Astrocyte of the hippocampus (primary cell): ENCODE measurements around the gene RPS6KA5.
"Not testable (repeated sequence)": the region's sequence is repeated elsewhere in the genome, so short reads cannot be mapped to it uniquely, and the experiment has no call there.

ENCODE experiments used
- DNase-seq: peaks from one replicate; pipeline ENCODE4 v3.0.0; 2011; ENCODE audit warnings: low read depth, low spot score

RPS6KA5 gene

DNA sequence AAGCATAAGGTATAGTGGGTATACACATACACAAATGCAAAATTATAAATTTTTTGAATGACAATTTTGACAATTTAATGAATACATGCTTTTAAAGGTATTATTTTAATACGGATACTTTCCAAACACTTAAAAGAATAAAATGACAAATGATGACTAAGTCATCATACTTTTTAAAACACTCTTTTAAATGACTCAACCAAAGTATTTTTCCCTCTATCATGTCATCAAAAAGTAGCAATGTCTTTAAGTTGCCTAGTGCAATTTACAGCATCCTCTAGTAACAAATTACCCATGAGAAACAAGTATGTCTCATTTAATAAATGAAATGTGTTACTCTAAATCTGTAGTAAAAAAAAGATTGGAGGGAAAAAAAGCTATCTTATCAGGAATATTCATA, 73.3 kb downstream of the RPS6KA5 start:
- DNase-seq = no peak

GRCh38 chr14:90986510-90986909, 73.9 kb downstream of the RPS6KA5 start:
- no peak for DNase-seq

- DNase-seq = no peak
Observed at GRCh38 chr14:90985601-90986242, 74.7 kb downstream of the RPS6KA5 start.

- DNase-seq = no peak
Observed at GRCh38 chr14:90983560-90983959, 76.9 kb downstream of the RPS6KA5 start.

DNA sequence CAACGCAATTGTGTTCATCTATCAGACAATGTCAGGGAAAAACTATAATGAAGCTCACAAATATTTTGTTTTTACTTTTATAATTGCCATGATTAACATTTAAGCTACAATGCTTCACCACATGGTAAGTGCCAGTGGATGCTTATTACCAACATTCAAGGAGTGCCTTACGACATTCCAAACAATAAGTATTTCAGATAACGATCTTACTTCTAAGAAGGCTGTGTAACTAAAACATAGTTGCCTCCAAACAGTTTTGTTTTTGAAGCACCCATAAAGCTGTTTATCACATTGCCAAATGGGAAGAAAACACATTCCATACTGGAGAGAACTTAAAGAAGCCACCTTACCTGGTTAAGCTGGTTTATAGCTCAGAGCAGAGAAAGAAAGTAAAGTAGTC, 78.8 kb downstream of the RPS6KA5 start:
- no peak for DNase-seq

- not testable (repeated sequence) for DNase-seq
Observed at GRCh38 chr14:90980636-90981035, 79.8 kb downstream of the RPS6KA5 start.

DNA sequence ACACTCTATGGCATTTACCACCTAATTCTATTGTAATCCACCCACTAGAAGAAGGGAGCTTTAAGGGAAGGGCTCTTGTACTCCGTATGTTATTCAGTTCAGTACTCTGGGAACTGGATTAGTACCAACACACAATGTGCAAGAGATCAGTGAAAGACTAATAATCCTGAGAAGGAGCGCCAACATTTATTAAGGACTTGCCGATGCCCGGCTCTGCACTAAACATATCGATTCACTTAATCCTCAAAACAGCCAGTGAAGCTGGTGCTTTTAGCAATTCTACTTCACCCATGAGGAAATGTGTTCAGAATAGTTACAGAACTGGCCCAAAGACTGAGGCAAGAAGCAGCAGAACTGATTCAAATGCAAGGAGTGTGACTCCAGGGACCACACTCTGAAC, 80.9 kb downstream of the RPS6KA5 start:
- DNase-seq = no peak

DNA sequence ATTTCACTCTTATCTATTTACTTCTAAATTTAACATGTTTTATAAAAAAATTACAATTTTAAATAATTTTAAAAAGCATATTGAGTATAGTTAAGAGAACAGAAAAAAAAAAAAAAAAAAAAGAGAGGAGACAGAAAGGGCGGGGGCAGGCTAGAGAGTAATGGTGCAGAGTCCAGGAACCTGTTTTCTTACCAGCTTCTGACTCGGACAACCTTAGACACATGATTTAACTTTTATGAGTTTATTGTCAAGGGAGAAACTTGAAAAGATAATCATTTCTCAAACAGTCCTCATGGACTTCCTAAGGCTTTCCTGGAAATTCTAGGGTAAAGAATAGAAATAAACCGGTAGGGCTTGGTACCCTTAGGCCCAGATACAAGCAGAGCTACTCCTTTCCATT, 84.3 kb downstream of the RPS6KA5 start:
- DNase-seq = no peak

DNA sequence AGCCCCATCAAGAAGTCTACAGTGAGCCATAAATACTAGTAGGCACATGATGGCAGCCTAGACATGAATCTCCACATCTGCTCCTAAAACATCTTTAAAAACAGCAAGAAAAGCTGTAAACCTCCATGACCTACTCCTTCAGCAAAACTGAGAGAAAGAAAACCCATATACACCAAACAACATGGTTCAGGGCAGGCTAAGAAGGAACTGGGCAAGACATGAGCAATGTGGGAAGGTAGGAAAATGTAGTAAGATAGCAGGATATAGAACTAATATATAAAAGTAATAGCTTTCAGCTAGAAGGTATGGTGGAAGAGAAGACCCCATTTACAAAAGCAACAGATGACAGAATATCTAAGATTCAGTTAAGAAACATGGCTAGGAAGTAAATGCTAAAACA, 88.8 kb downstream of the RPS6KA5 start:
- no peak for DNase-seq

DNA sequence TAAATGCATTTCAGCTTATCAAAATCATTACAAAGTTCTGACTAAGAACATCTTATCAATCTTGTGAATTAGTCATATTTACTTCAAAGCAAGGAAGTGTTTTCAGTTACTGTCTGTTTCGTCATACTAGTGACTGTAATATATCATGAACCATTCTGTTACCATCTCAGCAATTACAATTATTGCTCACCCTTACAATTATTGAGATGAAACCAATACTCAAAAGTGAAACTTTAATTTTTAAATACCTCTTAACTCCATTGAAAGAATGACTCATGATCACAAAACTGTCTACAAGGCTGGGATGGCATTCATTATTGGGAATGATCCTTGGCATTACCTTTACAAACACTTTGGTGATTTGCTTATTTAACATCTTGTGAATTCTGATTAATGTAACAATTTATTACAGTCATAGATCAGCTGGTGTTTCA, 90.3 kb downstream of the RPS6KA5 start:
- peak; percentile 12 for DNase-seq

DNA sequence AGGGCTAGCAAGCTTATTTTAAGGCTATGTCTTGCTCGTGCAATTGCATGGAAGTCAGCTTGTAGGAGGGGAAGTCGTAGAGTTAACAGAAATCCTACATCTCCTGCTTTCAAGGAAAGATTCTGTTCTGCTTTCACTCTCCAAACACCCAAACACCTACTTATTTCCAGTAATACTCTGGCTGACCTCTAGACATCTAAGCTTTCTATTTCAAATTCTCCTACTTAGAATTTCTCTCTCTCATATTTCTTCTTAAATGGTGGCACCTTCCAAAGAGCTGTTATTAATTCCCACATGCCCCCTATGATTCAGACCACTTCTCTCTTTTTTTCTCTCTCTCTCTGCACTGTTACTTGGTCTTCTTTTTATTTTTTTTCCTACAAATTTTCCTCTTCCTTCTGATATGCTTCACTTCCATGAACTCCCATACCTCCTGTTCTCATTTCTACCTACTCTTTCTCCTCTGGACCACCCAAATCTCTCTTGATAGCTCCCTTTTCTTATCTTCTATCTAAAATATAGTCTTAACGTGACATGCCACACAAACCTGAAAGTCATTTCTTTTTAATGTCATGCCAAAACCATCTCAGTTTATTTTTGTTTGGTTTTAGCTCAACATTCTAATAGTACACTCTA, 90.8 kb downstream of the RPS6KA5 start:
- no peak for DNase-seq

GRCh38 chr14:90968025-90968424, 92.4 kb downstream of the RPS6KA5 start:
- DNase-seq = no peak

DNA sequence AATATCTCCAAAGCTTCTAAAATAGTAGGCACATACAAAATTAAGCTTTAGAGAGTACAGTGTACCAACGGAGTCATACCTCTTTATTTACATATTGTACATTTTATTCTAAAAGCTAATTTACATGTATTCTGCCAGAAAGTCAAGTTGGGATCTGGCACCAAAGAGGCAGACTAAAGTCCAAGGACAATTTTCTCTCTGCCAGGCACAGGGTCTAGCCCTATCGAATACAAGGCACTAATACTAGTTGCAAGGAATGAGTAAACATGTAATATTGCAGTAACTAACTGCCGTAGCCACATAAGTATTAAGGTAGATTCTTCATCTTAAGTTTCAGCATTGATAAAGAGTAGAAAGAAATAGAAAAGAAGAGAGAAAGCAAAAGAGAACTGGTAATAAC, 93.9 kb downstream of the RPS6KA5 start:
- no peak for DNase-seq

- DNase-seq = no peak
Observed at GRCh38 chr14:90965765-90966164, 94.7 kb downstream of the RPS6KA5 start.

DNA sequence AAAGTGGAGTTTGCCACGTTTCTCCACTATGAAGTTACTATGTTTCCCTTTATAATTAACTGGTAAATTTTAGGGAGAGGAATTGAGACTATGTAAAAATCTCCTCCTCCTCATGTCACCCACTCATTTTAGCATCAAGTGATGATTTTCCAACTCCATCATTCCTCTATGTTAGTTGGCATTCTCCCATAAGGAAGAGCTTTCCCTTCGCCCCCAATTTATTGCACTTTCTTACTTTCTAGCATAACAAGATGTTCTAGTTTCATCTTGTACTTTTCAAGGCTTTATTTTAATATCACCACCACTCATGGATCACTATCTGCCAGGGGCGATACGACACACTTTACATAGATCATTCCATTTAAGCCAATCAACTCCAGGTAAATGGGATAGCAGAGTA, 97.1 kb downstream of the RPS6KA5 start:
- no peak for DNase-seq

DNA sequence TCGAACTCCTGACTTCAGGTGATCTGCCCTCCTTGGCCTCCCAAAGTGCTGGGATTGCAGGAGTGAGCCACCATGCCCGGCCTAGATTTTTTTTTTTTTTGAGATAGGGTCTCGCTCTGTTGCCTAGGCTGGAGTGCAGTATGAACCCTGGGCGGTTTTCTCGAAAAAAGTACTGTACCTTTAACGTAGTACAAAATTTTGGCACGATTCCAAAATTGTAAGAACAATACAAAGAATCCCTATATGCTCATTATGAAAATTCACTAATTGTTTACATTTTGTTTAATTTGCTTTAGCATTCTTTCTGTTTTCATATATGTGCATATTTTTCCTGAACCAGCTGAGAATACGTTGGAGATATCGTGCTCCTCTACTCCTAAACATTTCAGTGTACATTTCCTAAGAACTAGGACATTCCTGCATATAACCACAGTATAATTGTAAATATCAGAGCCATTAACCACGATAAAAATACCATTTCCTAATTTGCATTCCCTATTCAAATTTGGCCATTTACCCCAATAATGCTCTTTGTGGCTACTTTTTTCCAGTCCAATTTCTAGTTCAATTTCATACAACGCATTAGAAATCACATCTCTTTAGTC, 97.8 kb downstream of the RPS6KA5 start:
- DNase-seq = no peak

DNA sequence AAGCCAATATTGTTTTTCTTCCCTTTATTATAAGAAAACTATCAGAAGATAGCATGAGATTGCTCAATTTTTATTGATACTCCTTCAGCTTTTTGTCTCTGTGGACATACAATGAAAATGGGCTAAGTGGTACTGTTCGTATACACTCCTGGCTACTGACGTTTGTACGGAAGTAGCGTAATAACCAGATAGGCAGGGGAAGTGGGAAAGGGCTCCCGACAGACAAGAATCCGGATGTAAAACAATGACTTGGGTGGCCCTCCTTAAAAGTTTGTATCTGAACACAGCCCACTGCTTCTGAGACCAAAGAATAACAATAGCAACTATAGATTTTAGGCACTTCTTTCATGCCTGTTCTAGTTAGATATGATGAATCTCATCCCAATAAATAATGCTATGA, 99.6 kb downstream of the RPS6KA5 start:
- DNase-seq = no peak

DNA sequence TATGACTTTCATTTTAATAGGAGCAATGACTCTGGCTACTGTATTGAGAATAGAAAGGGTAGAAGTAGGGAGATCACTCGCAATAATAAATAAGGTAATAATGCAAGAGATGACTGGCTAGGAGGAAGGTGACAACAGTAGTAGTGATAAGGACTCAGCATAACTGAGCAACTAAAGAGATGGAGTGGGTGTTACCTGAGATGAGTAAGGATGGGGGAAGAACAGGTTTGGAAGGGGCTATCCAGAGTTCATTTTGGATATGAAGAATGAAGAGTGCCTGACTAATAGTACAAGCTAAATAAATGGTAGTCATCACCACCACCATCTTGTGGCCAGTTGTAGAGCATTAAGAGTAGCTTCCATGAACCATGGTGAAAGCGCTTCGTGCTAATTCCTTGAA, 101.1 kb downstream of the RPS6KA5 start:
- no peak for DNase-seq

- no peak for DNase-seq
Observed at GRCh38 chr14:90956273-90956672, 104.2 kb downstream of the RPS6KA5 start.

GRCh38 chr14:90953643-90954042, 106.8 kb downstream of the RPS6KA5 start:
- not testable (repeated sequence) for DNase-seq

- no peak for DNase-seq
Observed at GRCh38 chr14:90943367-90943766, 117.1 kb downstream of the RPS6KA5 start.

DNA sequence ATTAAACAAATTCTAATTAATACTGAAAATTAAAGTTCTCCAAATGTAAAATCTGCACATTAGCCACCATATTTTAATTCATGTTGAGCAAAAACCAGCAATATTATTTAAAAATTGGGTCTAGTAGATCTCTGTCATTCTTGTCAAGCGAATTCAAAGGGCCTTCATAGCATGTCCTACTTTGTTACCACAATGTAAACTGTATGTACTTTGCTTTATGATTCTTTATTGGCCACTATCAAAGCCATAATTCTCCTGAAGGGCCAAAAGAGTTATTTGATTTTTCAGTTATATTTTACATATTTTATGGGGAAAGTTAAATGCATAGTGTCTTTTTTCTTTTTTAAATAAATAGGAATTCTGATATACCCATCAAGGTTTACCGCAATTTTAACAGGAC, 117.9 kb downstream of the RPS6KA5 start:
- no peak for DNase-seq

- no peak for DNase-seq
Observed at GRCh38 chr14:90941706-90942105, 118.7 kb downstream of the RPS6KA5 start.
